Fibroblast of lung (primary cell): ENCODE data around the gene DHX16. TPM values are rescaled to one million over a fixed set of nuclear protein-coding genes. Genes with fewer than 3 reads are reported as not detected.
A peak's percentile ranks its signal among the peaks of the same experiment; 100 is the strongest.

Source experiments
- DNase-seq, 2 donors: peaks; one replicate each; pipeline versions ENCODE4 v3.0.0 to v3.0.0-alpha.2; 2010; ENCODE audit warnings: low read depth in 2 of 2
- H2AFZ ChIP-seq: 2 replicates; pipeline ENCODE4 v1.5.1; 2012; ENCODE audit warnings: low read length, control low read depth, inconsistent platforms
- H3K27ac ChIP-seq: 2 replicates; pipeline ENCODE4 v1.5.1; 2011; ENCODE audit warnings: low read length, control low read depth; ENCODE audit not compliant: insufficient read depth
- H3K27me3 ChIP-seq: 2 replicates; pipeline ENCODE4 v1.5.1; 2011; ENCODE audit warnings: mild to moderate bottlenecking, low read length; ENCODE audit not compliant: control insufficient read depth, insufficient read depth
- H3K36me3 ChIP-seq: 2 replicates; pipeline ENCODE4 v1.5.1; 2011; ENCODE audit warnings: low read length; ENCODE audit not compliant: control insufficient read depth, insufficient read depth
- H3K4me1 ChIP-seq: 2 replicates; pipeline ENCODE4 v1.5.1; 2011; ENCODE audit warnings: low read length; ENCODE audit not compliant: control insufficient read depth, insufficient read depth; ENCODE audit errors: extremely low read depth
- H3K4me2 ChIP-seq: 2 replicates; pipeline ENCODE4 v1.5.1; 2011; ENCODE audit warnings: low read length, control low read depth; ENCODE audit not compliant: insufficient read depth; ENCODE audit errors: extremely low read depth
- H3K4me3 ChIP-seq, 4 experiments: fragments of 200-600 bp in 1 of 4; sonication (generic) in 1 of 4; replicated peaks in 1 of 4; 2 replicates each; pipeline ENCODE4 v1.5.1; 2011 to 2016; ENCODE audit warnings: low read length in 4 of 4, low read depth in 3 of 4, mild to moderate bottlenecking in 3 of 4, control low read depth in 2 of 4, inconsistent platforms in 1 of 4, mixed read lengths in 1 of 4; ENCODE audit not compliant: insufficient read depth in 1 of 4; ENCODE audit errors: control extremely low read depth in 1 of 4
- H3K79me2 ChIP-seq: 2 replicates; pipeline ENCODE4 v1.5.1; 2012; ENCODE audit warnings: mild to moderate bottlenecking, low read length, inconsistent platforms; ENCODE audit not compliant: control insufficient read depth, insufficient read depth
- H3K9ac ChIP-seq: 2 replicates; pipeline ENCODE4 v1.5.1; 2011; ENCODE audit warnings: mild to moderate bottlenecking, low read length, control low read depth; ENCODE audit not compliant: insufficient read depth
- H3K9me3 ChIP-seq: 2 replicates; pipeline ENCODE4 v1.5.1; 2012; ENCODE audit warnings: low read depth, low read length; ENCODE audit not compliant: control insufficient read depth, insufficient read depth
- H4K20me1 ChIP-seq: 2 replicates; pipeline ENCODE4 v1.5.1; 2011; ENCODE audit warnings: low read length; ENCODE audit not compliant: control insufficient read depth, insufficient read depth; ENCODE audit errors: extremely low read depth
- EZH2 ChIP-seq: IDR thresholded peaks from 2 replicates; pipeline ENCODE4 v1.5.1; 2012; ENCODE audit warnings: low read length, control low read depth, mild to moderate bottlenecking; ENCODE audit errors: missing control alignments
- polyA plus RNA-seq, 2 donors: library from polyadenylated mRNA; depleted of rRNA in 1 of 2; stranded (reverse) in 1 of 2; unstranded in 1 of 2; fragments of >200 nt; gene quantifications; 2 replicates each; pipeline ENCODE4 v1.2.1, GENCODE V29; 2011 to 2012; ENCODE audit warnings: missing spikeins in 1 of 2
- total RNA-seq: library from RNA; depleted of rRNA; stranded (reverse); fragments of >200 nt; gene quantifications from 2 replicates; pipeline ENCODE4 v1.2.1, GENCODE V29; 2014
- TF ChIP-seq, protein P1 (sequence below), 2 donors: IDR thresholded peaks in 1 of 2; conservative IDR thresholded peaks in 1 of 2; 1 replicate in 1 of 2; 2 replicates in 1 of 2; pipeline ENCODE4 v1.5.1; 2011 to 2012; ENCODE audit warnings: low read length in 2 of 2, control low read depth in 1 of 2, inconsistent platforms in 1 of 2, low read depth in 1 of 2, mild to moderate bottlenecking in 1 of 2

DHX16 gene
- total and polyA plus RNA-seq, 2 donors (not counting 1 experiment from before 2014, with no cell fraction given), result 22.5 to 34.8 TPM

DNA sequence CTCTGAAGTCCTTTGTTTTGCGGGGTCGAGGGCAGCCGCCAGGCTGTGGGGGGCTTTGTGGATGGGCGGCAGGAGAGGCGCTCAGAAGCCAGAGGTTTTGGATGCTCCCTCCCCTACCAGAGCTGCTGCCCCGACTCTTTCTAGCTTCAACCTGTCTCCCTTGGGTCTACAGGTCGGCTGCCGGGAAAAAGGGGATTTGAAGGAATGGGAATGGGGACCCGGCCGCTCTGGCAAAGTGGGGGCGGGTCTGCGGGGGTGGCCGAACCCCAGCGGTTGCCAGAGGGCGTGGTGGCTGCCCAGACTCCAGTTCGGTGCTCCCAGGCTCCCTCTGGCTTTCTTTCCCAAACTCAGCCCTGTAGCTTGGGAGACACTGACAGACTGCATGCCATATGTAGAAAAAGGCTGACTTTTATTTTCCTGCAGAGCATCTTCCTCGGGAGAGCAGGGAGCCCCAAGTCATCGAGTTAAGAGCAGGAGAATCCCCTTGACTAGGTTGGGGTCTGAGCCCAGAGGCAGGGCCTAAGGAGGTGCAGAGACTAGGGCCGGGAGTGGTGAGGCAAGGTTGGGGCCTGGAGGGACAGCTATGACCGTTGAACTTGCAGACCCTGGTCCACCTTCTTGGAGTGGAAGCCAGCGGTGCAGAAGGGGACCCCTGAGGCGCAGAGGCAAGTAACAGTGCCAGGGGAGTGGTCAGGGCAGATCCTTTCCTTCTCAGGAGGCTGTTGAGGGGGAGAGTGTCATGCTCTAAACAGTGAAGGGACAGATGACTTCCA is 15.0 kb upstream of the DHX16 start:
- peaks cover 27% of the 10 kb centered on the region for H3K4me1 ChIP-seq
- peak; percentile 41 to 65 for DNase-seq
- no peak for TF ChIP-seq EZH2
- TF ChIP-seq, protein P1, sequence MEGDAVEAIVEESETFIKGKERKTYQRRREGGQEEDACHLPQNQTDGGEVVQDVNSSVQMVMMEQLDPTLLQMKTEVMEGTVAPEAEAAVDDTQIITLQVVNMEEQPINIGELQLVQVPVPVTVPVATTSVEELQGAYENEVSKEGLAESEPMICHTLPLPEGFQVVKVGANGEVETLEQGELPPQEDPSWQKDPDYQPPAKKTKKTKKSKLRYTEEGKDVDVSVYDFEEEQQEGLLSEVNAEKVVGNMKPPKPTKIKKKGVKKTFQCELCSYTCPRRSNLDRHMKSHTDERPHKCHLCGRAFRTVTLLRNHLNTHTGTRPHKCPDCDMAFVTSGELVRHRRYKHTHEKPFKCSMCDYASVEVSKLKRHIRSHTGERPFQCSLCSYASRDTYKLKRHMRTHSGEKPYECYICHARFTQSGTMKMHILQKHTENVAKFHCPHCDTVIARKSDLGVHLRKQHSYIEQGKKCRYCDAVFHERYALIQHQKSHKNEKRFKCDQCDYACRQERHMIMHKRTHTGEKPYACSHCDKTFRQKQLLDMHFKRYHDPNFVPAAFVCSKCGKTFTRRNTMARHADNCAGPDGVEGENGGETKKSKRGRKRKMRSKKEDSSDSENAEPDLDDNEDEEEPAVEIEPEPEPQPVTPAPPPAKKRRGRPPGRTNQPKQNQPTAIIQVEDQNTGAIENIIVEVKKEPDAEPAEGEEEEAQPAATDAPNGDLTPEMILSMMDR (conservative IDR thresholded peaks at IDR 0.05 in 1 of 2, IDR thresholded peaks at IDR 0.05 in 1 of 2; ENCODE audit: low read depth in 1 of 2, low read length in 2 of 2), result peak; percentile 25 to 38
- no peak overlapping the region for H2AFZ ChIP-seq
- H3K9ac ChIP-seq, result peak overlapping the region; percentile 91
- no peaks in the 10 kb centered on the region for H3K27me3 ChIP-seq
- H3K27ac ChIP-seq, result peak overlapping the region; percentile 99
- peaks cover 67% of the 10 kb centered on the region for H3K79me2 ChIP-seq
- no peaks in the 10 kb centered on the region for H4K20me1 ChIP-seq
- H3K36me3 ChIP-seq, result peaks cover 10% of the 10 kb centered on the region
- H3K9me3 ChIP-seq, result no peaks in the 10 kb centered on the region
- peak overlapping the region; percentile 71 to 95 (median 87) for H3K4me3 ChIP-seq
- H3K4me2 ChIP-seq, result peak overlapping the region; percentile 100

DNA sequence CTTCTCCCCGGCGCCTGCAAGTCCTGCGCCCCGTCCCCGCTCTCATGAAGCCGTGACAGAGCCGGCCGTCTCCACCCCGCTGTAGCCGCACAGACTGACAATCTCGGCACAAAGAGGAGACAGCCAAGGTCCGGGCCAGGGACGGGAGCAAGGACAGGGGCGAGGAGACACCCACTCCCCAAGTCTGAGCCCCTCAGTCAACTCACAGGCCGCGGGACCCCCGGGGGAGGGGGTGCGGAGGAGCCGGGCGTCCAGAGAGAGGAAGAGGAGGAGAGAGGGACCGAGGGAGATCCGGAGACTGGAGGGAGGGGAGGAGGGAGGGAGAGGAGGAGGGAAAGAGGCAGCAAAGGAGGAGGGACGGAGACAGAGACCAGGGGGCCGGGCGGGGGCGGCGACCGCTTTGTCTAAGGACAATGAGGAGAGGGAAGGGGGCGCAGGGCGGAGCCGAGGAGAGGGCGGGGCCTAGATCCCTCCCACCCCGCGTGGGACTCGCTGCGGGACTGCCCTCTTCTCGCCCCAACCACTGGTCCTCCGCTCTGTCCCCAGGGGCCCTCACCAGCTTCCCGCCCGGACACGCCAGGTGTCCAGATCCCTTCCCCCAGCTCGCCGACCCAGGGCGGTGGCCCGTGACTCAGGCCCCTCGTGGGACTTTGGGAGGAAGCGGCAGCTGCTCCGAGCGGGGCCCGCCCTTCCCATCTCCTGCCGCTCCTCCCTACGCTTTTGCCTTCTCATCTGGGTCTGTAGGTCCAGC is 14.3 kb upstream of the DHX16 start:
- Histone ChIP-seq H3K4me3 (peak overlapping the region; percentile 79 to 95 (median 88)), H3K27ac (peak overlapping the region; percentile 99), H3K4me1 (peaks cover 27% of the 10 kb centered on the region), H3K4me2 (peak overlapping the region; percentile 100), H3K9ac (peak overlapping the region; percentile 97), H4K20me1 (no peaks in the 10 kb centered on the region), H3K79me2 (peaks cover 75% of the 10 kb centered on the region), H3K9me3 (no peaks in the 10 kb centered on the region), H3K27me3 (no peaks in the 10 kb centered on the region), H3K36me3 (peaks cover 10% of the 10 kb centered on the region), H2AFZ (no peak overlapping the region)
- peak; percentile 97 to 98 for DNase-seq
- TF ChIP-seq, protein P1 (conservative IDR thresholded peaks at IDR 0.05 in 1 of 2, IDR thresholded peaks at IDR 0.05 in 1 of 2; ENCODE audit: low read depth in 1 of 2, low read length in 2 of 2), result no peak
- no peak for TF ChIP-seq EZH2
